HUES64 (cell line): ENCODE data around the gene DENND4A.

Source experiments
- H3K27ac ChIP-seq: 2 replicates; pipeline ENCODE4 v1.7.0; 2013; ENCODE audit warnings: low read depth, low read length, inconsistent platforms
- H3K27me3 ChIP-seq: 2 replicates; pipeline ENCODE4 v1.6.1; 2013; ENCODE audit warnings: mild to moderate bottlenecking, low read length; ENCODE audit not compliant: insufficient read depth
- H3K36me3 ChIP-seq: 2 replicates; pipeline ENCODE4 v1.6.1; 2013; ENCODE audit warnings: mild to moderate bottlenecking, low read length; ENCODE audit not compliant: insufficient read depth
- H3K4me1 ChIP-seq: 2 replicates; pipeline ENCODE4 v1.6.1; 2013; ENCODE audit warnings: mild to moderate bottlenecking, low read length, moderate library complexity; ENCODE audit not compliant: insufficient read depth
- H3K4me3 ChIP-seq: 2 replicates; pipeline ENCODE4 v1.5.1; 2013; ENCODE audit warnings: mild to moderate bottlenecking, low read length, moderate library complexity
- H3K9ac ChIP-seq: 2 replicates; pipeline ENCODE4 v1.6.1; 2013; ENCODE audit warnings: mild to moderate bottlenecking, low read depth, low read length
- H3K9me3 ChIP-seq: 2 replicates; pipeline ENCODE4 v1.6.1; 2013; ENCODE audit warnings: low read depth, low read length; ENCODE audit not compliant: insufficient read depth
- WGBS: fragments of 150-250, 120-280 bp; methylation state at CpG from one replicate; pipeline ENCODE4 v1.1.7; 2013; ENCODE audit warnings: missing lambda C conversion rate; 5-methylcytosine and 5-hydroxymethylcytosine counted together

Gene DENND4A

GRCh38 chr15:65766422-65767263 is 25.4 kb downstream of the DENND4A start:
- Histone ChIP-seq H3K27me3 (no peaks in the 10 kb centered on the region), H3K4me3 (no peak overlapping the region), H3K36me3 (no peaks in the 10 kb centered on the region), H3K27ac (no peak overlapping the region), H3K4me1 (peaks cover 15% of the 10 kb centered on the region), H3K9ac (no peak overlapping the region), H3K9me3 (no peaks in the 10 kb centered on the region)
- WGBS, result 94% methylated on average over 2 of the region's 3 CpGs

DNA sequence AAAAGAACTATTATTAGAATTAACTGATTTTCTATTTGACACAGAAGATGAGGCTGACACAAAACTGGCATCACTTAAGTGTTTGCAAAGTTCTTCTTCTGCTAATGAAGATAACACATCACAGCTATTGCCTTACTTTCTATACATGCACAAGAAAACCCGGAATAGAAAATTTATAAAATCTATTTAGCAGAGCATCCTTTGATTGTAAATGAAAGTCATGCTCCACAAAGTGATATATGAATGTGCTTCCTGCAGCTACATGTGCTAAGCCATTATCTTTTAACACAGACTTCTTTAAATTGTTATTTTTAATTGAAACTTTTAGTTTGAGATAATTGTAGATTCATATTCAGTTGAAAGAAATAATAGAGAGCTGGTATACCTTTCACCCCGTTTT is 27.0 kb downstream of the DENND4A start:
- no peaks in the 10 kb centered on the region for H3K9me3 ChIP-seq
- H3K27me3 ChIP-seq, result no peaks in the 10 kb centered on the region
- no peak overlapping the region for H3K4me3 ChIP-seq
- 93% methylated on average over 2 of the region's 2 CpGs for WGBS
- H3K27ac ChIP-seq, result no peak overlapping the region
- no peak overlapping the region for H3K9ac ChIP-seq
- peaks cover 13% of the 10 kb centered on the region for H3K4me1 ChIP-seq
- H3K36me3 ChIP-seq, result no peaks in the 10 kb centered on the region

GRCh38 chr15:65762914-65763787 is 28.9 kb downstream of the DENND4A start:
- Histone ChIP-seq H3K9ac (no peak overlapping the region), H3K36me3 (no peaks in the 10 kb centered on the region), H3K4me3 (no peak overlapping the region), H3K27ac (no peak overlapping the region), H3K27me3 (no peaks in the 10 kb centered on the region), H3K4me1 (no peaks in the 10 kb centered on the region), H3K9me3 (no peaks in the 10 kb centered on the region)
- 91% methylated on average over 4 of the region's 5 CpGs for WGBS

DNA sequence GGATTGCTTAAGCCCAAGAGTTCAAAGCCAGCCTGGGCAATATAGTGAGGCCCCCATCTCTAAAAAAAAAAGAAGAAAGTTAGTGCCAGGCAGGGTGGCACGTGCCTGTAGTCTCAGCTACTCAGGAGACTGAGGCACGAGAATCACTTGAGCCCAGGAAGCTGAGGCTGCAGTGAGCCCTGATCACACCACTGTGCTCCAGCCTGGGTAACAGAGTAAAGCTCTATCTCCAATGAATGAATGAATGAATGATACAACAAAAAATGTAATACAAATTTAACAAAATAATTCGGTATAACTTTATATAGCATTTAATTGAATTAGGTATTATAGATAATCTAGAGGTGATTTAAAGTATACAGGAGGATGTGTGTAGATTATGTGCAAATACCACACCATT is 29.7 kb downstream of the DENND4A start:
- Histone ChIP-seq H3K27me3 (no peaks in the 10 kb centered on the region), H3K9me3 (no peaks in the 10 kb centered on the region), H3K36me3 (no peaks in the 10 kb centered on the region), H3K4me3 (no peak overlapping the region), H3K4me1 (no peaks in the 10 kb centered on the region), H3K27ac (no peak overlapping the region), H3K9ac (no peak overlapping the region)
- WGBS, result 90% methylated on average over 2 of the region's 3 CpGs

- Histone ChIP-seq H3K4me1 (no peaks in the 10 kb centered on the region), H3K9me3 (no peaks in the 10 kb centered on the region), H3K36me3 (no peaks in the 10 kb centered on the region), H3K4me3 (no peak overlapping the region), H3K9ac (no peak overlapping the region), H3K27ac (no peak overlapping the region), H3K27me3 (no peaks in the 10 kb centered on the region)
- WGBS, result 100% methylated on average over 1 of the region's 2 CpGs
Measured at GRCh38 chr15:65761210-65761926, 30.7 kb downstream of the DENND4A start.

GRCh38 chr15:65759441-65759840 is 32.7 kb downstream of the DENND4A start:
- H3K27me3 ChIP-seq, result no peaks in the 10 kb centered on the region
- H3K27ac ChIP-seq, result no peak overlapping the region
- WGBS, result 80% methylated on average over 4 of the region's 5 CpGs
- H3K9me3 ChIP-seq, result no peaks in the 10 kb centered on the region
- H3K36me3 ChIP-seq, result no peaks in the 10 kb centered on the region
- no peak overlapping the region for H3K9ac ChIP-seq
- no peaks in the 10 kb centered on the region for H3K4me1 ChIP-seq
- no peak overlapping the region for H3K4me3 ChIP-seq

GRCh38 chr15:65758242-65758641 is 33.9 kb downstream of the DENND4A start:
- Histone ChIP-seq H3K9me3 (no peaks in the 10 kb centered on the region), H3K27me3 (no peaks in the 10 kb centered on the region), H3K36me3 (no peaks in the 10 kb centered on the region), H3K9ac (no peak overlapping the region), H3K27ac (no peak overlapping the region), H3K4me1 (no peaks in the 10 kb centered on the region), H3K4me3 (no peak overlapping the region)
- 95% methylated on average over 4 of the region's 5 CpGs for WGBS

- no peak overlapping the region for H3K9ac ChIP-seq
- no peak overlapping the region for H3K27ac ChIP-seq
- H3K4me1 ChIP-seq, result no peaks in the 10 kb centered on the region
- no peaks in the 10 kb centered on the region for H3K9me3 ChIP-seq
- no peaks in the 10 kb centered on the region for H3K27me3 ChIP-seq
- H3K36me3 ChIP-seq, result no peaks in the 10 kb centered on the region
- no peak overlapping the region for H3K4me3 ChIP-seq
- 100% methylated on average over 1 of the region's 2 CpGs for WGBS
Measured at GRCh38 chr15:65757256-65757655, 34.8 kb downstream of the DENND4A start.

DNA sequence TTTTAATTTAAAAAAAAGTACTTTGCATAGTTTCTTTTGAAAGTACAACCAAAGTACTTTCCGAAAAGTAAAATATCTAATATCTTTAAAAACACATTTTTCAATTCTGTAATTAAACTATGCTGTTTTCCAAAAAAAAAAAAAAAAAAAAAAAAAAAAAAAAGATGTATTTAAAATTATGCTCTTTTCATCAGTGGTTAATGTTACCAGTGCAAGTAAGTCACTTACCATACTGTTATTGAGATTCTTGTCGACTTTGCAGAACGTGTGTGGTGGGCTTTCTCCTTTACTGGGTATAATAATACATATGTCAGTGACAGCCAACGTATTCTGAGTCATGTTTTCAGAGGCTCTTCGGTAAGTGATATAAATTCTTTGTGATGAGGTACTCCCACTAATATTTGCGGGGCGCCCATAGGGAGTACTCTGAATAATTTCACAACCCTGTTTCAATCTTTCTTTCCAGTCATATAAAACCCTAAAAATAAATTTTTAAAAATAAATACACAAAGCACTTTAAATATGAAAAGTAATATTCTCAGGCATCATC is 39.9 kb downstream of the DENND4A start:
- H3K36me3 ChIP-seq, result no peaks in the 10 kb centered on the region
- WGBS, result 94% methylated on average over 4 of the region's 7 CpGs
- H3K9ac ChIP-seq, result no peak overlapping the region
- no peaks in the 10 kb centered on the region for H3K27me3 ChIP-seq
- no peaks in the 10 kb centered on the region for H3K9me3 ChIP-seq
- no peaks in the 10 kb centered on the region for H3K4me1 ChIP-seq
- no peak overlapping the region for H3K4me3 ChIP-seq
- H3K27ac ChIP-seq, result no peak overlapping the region

DNA sequence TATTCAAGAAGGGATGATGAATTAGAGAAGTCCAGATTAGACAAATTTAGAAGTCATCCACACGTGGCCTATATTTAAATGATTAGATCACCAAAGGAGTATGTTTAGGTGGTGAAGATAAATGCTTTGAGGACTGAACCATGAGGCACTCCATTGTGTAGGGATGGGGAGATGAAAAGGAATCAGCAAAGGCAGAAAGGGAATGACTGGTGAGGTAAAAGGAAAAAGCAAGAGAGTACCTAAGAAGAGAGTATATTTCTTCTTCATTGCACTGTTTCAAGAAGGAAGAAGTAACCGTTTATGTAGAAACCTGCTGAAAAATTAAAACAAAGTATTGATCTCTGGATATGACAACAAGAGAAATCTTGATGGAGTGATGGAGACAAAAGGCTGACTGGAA is 40.7 kb downstream of the DENND4A start:
- WGBS, result 92% methylated on average over 2 of the region's 2 CpGs
- Histone ChIP-seq H3K4me1 (no peaks in the 10 kb centered on the region), H3K9me3 (no peaks in the 10 kb centered on the region), H3K27me3 (no peaks in the 10 kb centered on the region), H3K9ac (no peak overlapping the region), H3K36me3 (no peaks in the 10 kb centered on the region), H3K27ac (no peak overlapping the region), H3K4me3 (no peak overlapping the region)

- Histone ChIP-seq H3K9ac (no peak overlapping the region), H3K27me3 (no peaks in the 10 kb centered on the region), H3K4me3 (no peak overlapping the region), H3K27ac (no peak overlapping the region), H3K4me1 (no peaks in the 10 kb centered on the region), H3K9me3 (no peaks in the 10 kb centered on the region), H3K36me3 (no peaks in the 10 kb centered on the region)
Measured at GRCh38 chr15:65747265-65747664, 44.8 kb downstream of the DENND4A start.
